ENCODE results near the gene NDUFC1.

GRCh38 chr4:139267301-139267700 lies 35.0 kb downstream of the NDUFC1 start:
- TF ChIP-seq CTCF (IDR thresholded peaks at IDR 0.05; ENCODE audit: extremely low read depth in 1 of 2, insufficient read depth in 1 of 2, low read depth in 1 of 2, low read length in 2 of 2) (no peak), MAX (IDR thresholded peaks at IDR 0.05; ENCODE audit: insufficient read depth, insufficient read length) (no peak), POLR2A (IDR thresholded peaks at IDR 0.05; ENCODE audit: low read depth, low read length) (no peak), FOS (IDR thresholded peaks at IDR 0.05; ENCODE audit: borderline replicate concordance, insufficient read depth, low read length) (no peak), MYC (IDR thresholded peaks at IDR 0.05; ENCODE audit: low read depth, low read length) (no peak), POLR2AphosphoS5 (IDR thresholded peaks at IDR 0.05; ENCODE audit: insufficient read depth, low read depth, low read length) (no peak), EZH2 (IDR thresholded peaks at IDR 0.05; ENCODE audit: borderline replicate concordance, low read depth, low read length, severe bottlenecking) (no peak), JUN (IDR thresholded peaks at IDR 0.05; ENCODE audit: borderline replicate concordance, insufficient read depth, insufficient read length, low read depth) (no peak), GATA2 (IDR thresholded peaks at IDR 0.05; ENCODE audit: insufficient read depth, insufficient read length, low read depth, low read length) (no peak)
